CD4-positive, CD25-positive, alpha-beta regulatory T cell (primary cell): ENCODE measurements around the gene NUCB2. TPM values are rescaled to one million over a fixed set of nuclear protein-coding genes. Genes with fewer than 3 reads are reported as not detected.
"Not testable (repeated sequence)": the region's sequence is repeated elsewhere in the genome, so short reads cannot be mapped to it uniquely, and the experiment has no call there.

Experiments used
- ATAC-seq, 2 donors: fragments of 150-1000 bp; cut with Tn5 transposase; one replicate each; pipeline ENCODE4 v1.10.0; 2021; ENCODE audit warnings: low read depth in 2 of 2, moderate number of reproducible peaks in 2 of 2, moderate library complexity in 1 of 2
- DNase-seq, 3 donors: peaks; one replicate each; pipeline versions ENCODE4 v3.0.0 to v3.0.0-alpha.2; 2012 to 2022; ENCODE audit warnings: mixed read lengths in 1 of 3
- H3K27ac ChIP-seq: one replicate; pipeline ENCODE4 v1.7.0; 2013; ENCODE audit warnings: mild to moderate bottlenecking, low read length; ENCODE audit not compliant: insufficient read depth, poor library complexity, severe bottlenecking
- H3K27me3 ChIP-seq: one replicate; pipeline ENCODE4 v1.7.0; 2013; ENCODE audit warnings: low read length; ENCODE audit not compliant: control insufficient read depth, insufficient read depth
- H3K36me3 ChIP-seq: one replicate; pipeline ENCODE4 v1.7.0; 2013; ENCODE audit warnings: mild to moderate bottlenecking, low read length, moderate library complexity; ENCODE audit not compliant: control insufficient read depth, insufficient read depth
- H3K4me1 ChIP-seq: 2 replicates; pipeline ENCODE4 v1.7.0; 2013; ENCODE audit warnings: mild to moderate bottlenecking, low read length; ENCODE audit not compliant: insufficient read depth, control insufficient read depth, poor library complexity, severe bottlenecking
- H3K4me3 ChIP-seq: one replicate; pipeline ENCODE4 v1.7.0; 2013; ENCODE audit warnings: low read depth, mild to moderate bottlenecking, low read length, moderate library complexity
- H3K9me3 ChIP-seq, 2 experiments: 1 replicate in 1 of 2; 2 replicates in 1 of 2; pipeline ENCODE4 v1.7.0; 2013; ENCODE audit warnings: low read length in 2 of 2, mild to moderate bottlenecking in 1 of 2, moderate library complexity in 1 of 2; ENCODE audit not compliant: control insufficient read depth in 2 of 2
- H3K27ac Mint-ChIP-seq, 3 donors: one replicate each; pipeline ENCODE4 v1.8.0; 2020 to 2022; ENCODE audit warnings: mild to moderate bottlenecking in 3 of 3, mixed read lengths in 3 of 3, moderate library complexity in 2 of 3
- H3K27me3 Mint-ChIP-seq: one replicate; pipeline ENCODE4 v1.8.0; 2022; ENCODE audit warnings: mild to moderate bottlenecking, mixed read lengths
- H3K36me3 Mint-ChIP-seq: one replicate; pipeline ENCODE4 v1.8.0; 2020; ENCODE audit warnings: mixed read lengths
- H3K4me1 Mint-ChIP-seq, 4 donors: one replicate each; pipeline ENCODE4 v1.8.0; 2020 to 2022; ENCODE audit warnings: mixed read lengths in 4 of 4, mild to moderate bottlenecking in 1 of 4
- H3K4me3 Mint-ChIP-seq, 4 donors: one replicate each; pipeline ENCODE4 v1.8.0; 2020 to 2022; ENCODE audit warnings: mild to moderate bottlenecking in 4 of 4, mixed read lengths in 4 of 4, moderate library complexity in 3 of 4
- H3K9me3 Mint-ChIP-seq, 7 donors: one replicate each; pipeline ENCODE4 v1.8.0; 2020 to 2022; ENCODE audit warnings: mixed read lengths in 7 of 7, mild to moderate bottlenecking in 3 of 7, moderate library complexity in 2 of 7
- polyA plus RNA-seq, 4 donors: library from polyadenylated mRNA; unstranded; fragments of 300-500 nt; fragmentation: Illumina TruSeq; gene quantifications; one replicate each; pipeline ENCODE4 v1.2.3, GENCODE V29; 2021
- total RNA-seq: library from RNA; stranded (reverse); gene quantifications from one replicate; pipeline ENCODE4 v1.2.3, GENCODE V29; 2022

The NUCB2 gene
- total and polyA plus RNA-seq, 5 donors from 2014 or later, result 34.7 to 88.2 (median 73.2) TPM

- Mint-ChIP-seq H3K4me3 (no peak overlapping the region), H3K27me3 (peaks cover 40% of the 10 kb centered on the region), H3K36me3 (no peaks in the 10 kb centered on the region), H3K9me3 (peaks cover 0 to 3% (median 0%) of the 10 kb centered on the region in 7 donors), H3K4me1 (no peaks in the 10 kb centered on the region), H3K27ac (peak overlapping the region in 1 of 3 donors; percentile 32)
- H3K27ac ChIP-seq, result no peak overlapping the region
- peaks cover 7% of the 10 kb centered on the region for H3K27me3 ChIP-seq
- H3K4me3 ChIP-seq, result no peak overlapping the region
- ATAC-seq (no peak), DNase-seq (no peak)
- H3K9me3 ChIP-seq, result no peaks in the 10 kb centered on the region
- H3K36me3 ChIP-seq, result no peaks in the 10 kb centered on the region
- H3K4me1 ChIP-seq, result no peaks in the 10 kb centered on the region
Measured at GRCh38 chr11:17240780-17241179, 35.8 kb upstream of the NUCB2 start.

GRCh38 chr11:17242954-17243353 is 33.6 kb upstream of the NUCB2 start:
- not testable (repeated sequence) for H3K36me3 ChIP-seq, H3K4me1 Mint-ChIP-seq, H3K27me3 ChIP-seq, ATAC-seq, H3K9me3 ChIP-seq, H3K4me3 ChIP-seq, H3K36me3 Mint-ChIP-seq, DNase-seq, H3K27ac Mint-ChIP-seq, H3K4me1 ChIP-seq, H3K9me3 Mint-ChIP-seq, H3K4me3 Mint-ChIP-seq, H3K27ac ChIP-seq
- peaks cover 32% of the 10 kb centered on the region for H3K27me3 Mint-ChIP-seq

- H3K27me3 Mint-ChIP-seq, result peaks cover 22% of the 10 kb centered on the region
- no peak overlapping the region for H3K4me3 ChIP-seq
- H3K9me3 ChIP-seq, result no peaks in the 10 kb centered on the region
- no peak for ATAC-seq
- H3K4me1 ChIP-seq, result no peaks in the 10 kb centered on the region
- H3K36me3 ChIP-seq, result no peaks in the 10 kb centered on the region
- peaks cover 0 to 3% (median 0%) of the 10 kb centered on the region in 7 donors for H3K9me3 Mint-ChIP-seq
- H3K27ac Mint-ChIP-seq, result peak overlapping the region in 1 of 3 donors; percentile 48
- peak overlapping the region in 1 of 4 donors; percentile 24 for H3K4me3 Mint-ChIP-seq
- H3K27me3 ChIP-seq, result peaks cover 5% of the 10 kb centered on the region
- no peak overlapping the region for H3K27ac ChIP-seq
- H3K4me1 Mint-ChIP-seq, result no peaks in the 10 kb centered on the region
- H3K36me3 Mint-ChIP-seq, result no peaks in the 10 kb centered on the region
- no peak for DNase-seq
Measured at GRCh38 chr11:17244046-17244445, 32.5 kb upstream of the NUCB2 start.

- no peak overlapping the region for H3K4me3 Mint-ChIP-seq
- Histone ChIP-seq H3K9me3 (no peaks in the 10 kb centered on the region), H3K4me1 (no peaks in the 10 kb centered on the region), H3K27ac (no peak overlapping the region), H3K27me3 (peaks cover 2% of the 10 kb centered on the region), H3K36me3 (no peaks in the 10 kb centered on the region), H3K4me3 (no peak overlapping the region)
- H3K27me3 Mint-ChIP-seq, result peaks cover 19% of the 10 kb centered on the region
- H3K9me3 Mint-ChIP-seq, result no peaks in the 10 kb centered on the region
- ATAC-seq (no peak), DNase-seq (no peak)
- H3K4me1 Mint-ChIP-seq, result no peaks in the 10 kb centered on the region
- no peaks in the 10 kb centered on the region for H3K36me3 Mint-ChIP-seq
- H3K27ac Mint-ChIP-seq, result no peak overlapping the region
Measured at GRCh38 chr11:17250561-17251350, 25.8 kb upstream of the NUCB2 start.

GRCh38 chr11:17252704-17253103 is 23.8 kb upstream of the NUCB2 start:
- Histone ChIP-seq H3K9me3 (no peaks in the 10 kb centered on the region), H3K36me3 (no peaks in the 10 kb centered on the region), H3K4me1 (peaks cover 5% of the 10 kb centered on the region), H3K27me3 (peaks cover 2% of the 10 kb centered on the region), H3K4me3 (no peak overlapping the region), H3K27ac (no peak overlapping the region)
- Mint-ChIP-seq H3K27ac (no peak overlapping the region), H3K4me3 (no peak overlapping the region), H3K27me3 (peaks cover 29% of the 10 kb centered on the region), H3K9me3 (no peaks in the 10 kb centered on the region), H3K36me3 (no peaks in the 10 kb centered on the region), H3K4me1 (peaks cover 0 to 12% (median 4%) of the 10 kb centered on the region in 4 donors)
- ATAC-seq (no peak), DNase-seq (no peak)

- Histone ChIP-seq H3K9me3 (no peaks in the 10 kb centered on the region), H3K4me1 (peaks cover 5% of the 10 kb centered on the region), H3K4me3 (no peak overlapping the region), H3K36me3 (no peaks in the 10 kb centered on the region), H3K27ac (no peak overlapping the region), H3K27me3 (no peaks in the 10 kb centered on the region)
- ATAC-seq (no peak), DNase-seq (no peak)
- Mint-ChIP-seq H3K27ac (peak overlapping the region in 1 of 3 donors; percentile 6), H3K4me1 (peaks cover 0 to 12% (median 4%) of the 10 kb centered on the region in 4 donors), H3K36me3 (no peaks in the 10 kb centered on the region), H3K27me3 (peaks cover 24% of the 10 kb centered on the region), H3K4me3 (no peak overlapping the region), H3K9me3 (no peaks in the 10 kb centered on the region)
Measured at GRCh38 chr11:17256512-17256911, 20.0 kb upstream of the NUCB2 start.

GRCh38 chr11:17257196-17257595 is 19.3 kb upstream of the NUCB2 start:
- Histone ChIP-seq H3K27ac (no peak overlapping the region), H3K4me1 (peaks cover 5% of the 10 kb centered on the region), H3K4me3 (no peak overlapping the region), H3K36me3 (no peaks in the 10 kb centered on the region), H3K9me3 (no peaks in the 10 kb centered on the region), H3K27me3 (no peaks in the 10 kb centered on the region)
- peaks cover 24% of the 10 kb centered on the region for H3K27me3 Mint-ChIP-seq
- DNase-seq (no peak), ATAC-seq (no peak)
- no peak overlapping the region for H3K4me3 Mint-ChIP-seq
- no peaks in the 10 kb centered on the region for H3K36me3 Mint-ChIP-seq
- H3K9me3 Mint-ChIP-seq, result no peaks in the 10 kb centered on the region
- peaks cover 0 to 12% (median 4%) of the 10 kb centered on the region in 4 donors for H3K4me1 Mint-ChIP-seq
- no peak overlapping the region for H3K27ac Mint-ChIP-seq

GRCh38 chr11:17258670-17259069 is 17.9 kb upstream of the NUCB2 start:
- Histone ChIP-seq H3K4me3 (no peak overlapping the region), H3K4me1 (peaks cover 5% of the 10 kb centered on the region), H3K36me3 (no peaks in the 10 kb centered on the region), H3K27me3 (no peaks in the 10 kb centered on the region), H3K9me3 (no peaks in the 10 kb centered on the region), H3K27ac (no peak overlapping the region)
- Mint-ChIP-seq H3K27ac (no peak overlapping the region), H3K36me3 (no peaks in the 10 kb centered on the region), H3K9me3 (no peaks in the 10 kb centered on the region), H3K4me1 (peaks cover 0 to 12% (median 4%) of the 10 kb centered on the region in 4 donors), H3K27me3 (peaks cover 20% of the 10 kb centered on the region), H3K4me3 (no peak overlapping the region)
- no peak for DNase-seq
- ATAC-seq, result no peak
